Lower leg skin (tissue), 4 donors: ENCODE data around the gene MYO1H. TPM values are rescaled to one million over a fixed set of nuclear protein-coding genes. Genes with fewer than 3 reads are reported as not detected.

Experiments
- DNase-seq, 2 donors: peaks; one replicate each; pipeline ENCODE4 v3.0.0-alpha.2; 2019; ENCODE audit warnings: low spot score in 2 of 2
- H3K4me3 ChIP-seq: fragments of 200-600 bp; sonication (generic); 2 replicates; pipeline ENCODE4 v1.5.1; 2017; ENCODE audit warnings: mild to moderate bottlenecking, low read depth; ENCODE audit not compliant: poor library complexity, severe bottlenecking
- POLR2A ChIP-seq, 2 donors: fragments of 450-650 bp; IDR thresholded peaks; one replicate each; pipeline ENCODE4 v1.6.1; 2016 to 2017; ENCODE audit warnings: antibody characterized with exemption in 2 of 2, mild to moderate bottlenecking in 1 of 2, moderate library complexity in 1 of 2
- WGBS, 2 donors: methylation state at CpG; one replicate each; pipeline ENCODE4 v1.1.5; 2018; 5-methylcytosine and 5-hydroxymethylcytosine counted together
- intact Hi-C: fragments of 100-400 bp; cut with DNase I; formaldehyde crosslinking; loops from one replicate; pipeline ENCODE4 v1.15.0; 2023; ENCODE audit warnings: low total_unique reads
- total RNA-seq, 4 donors: library from RNA; depleted of rRNA; stranded (reverse); fragments of >200 nt; gene quantifications; one replicate each; pipeline ENCODE4 v1.1.0, GENCODE V29; 2016
- TF ChIP-seq, protein P1 (sequence below), 3 donors: fragments of 450-650 bp; IDR thresholded peaks; one replicate each; pipeline ENCODE4 v1.5.1; 2016; ENCODE audit warnings: antibody characterized with exemption in 3 of 3, mild to moderate bottlenecking in 3 of 3, moderate library complexity in 2 of 3

MYO1H gene
- total RNA-seq, 4 donors from 2014 or later, result 0.20 to 0.75 TPM; not detected in 2

GRCh38 chr12:109496306-109496705 is 148.6 kb downstream of the MYO1H start:
- intact Hi-C loops, result no loop called here
- TF ChIP-seq, protein P1, sequence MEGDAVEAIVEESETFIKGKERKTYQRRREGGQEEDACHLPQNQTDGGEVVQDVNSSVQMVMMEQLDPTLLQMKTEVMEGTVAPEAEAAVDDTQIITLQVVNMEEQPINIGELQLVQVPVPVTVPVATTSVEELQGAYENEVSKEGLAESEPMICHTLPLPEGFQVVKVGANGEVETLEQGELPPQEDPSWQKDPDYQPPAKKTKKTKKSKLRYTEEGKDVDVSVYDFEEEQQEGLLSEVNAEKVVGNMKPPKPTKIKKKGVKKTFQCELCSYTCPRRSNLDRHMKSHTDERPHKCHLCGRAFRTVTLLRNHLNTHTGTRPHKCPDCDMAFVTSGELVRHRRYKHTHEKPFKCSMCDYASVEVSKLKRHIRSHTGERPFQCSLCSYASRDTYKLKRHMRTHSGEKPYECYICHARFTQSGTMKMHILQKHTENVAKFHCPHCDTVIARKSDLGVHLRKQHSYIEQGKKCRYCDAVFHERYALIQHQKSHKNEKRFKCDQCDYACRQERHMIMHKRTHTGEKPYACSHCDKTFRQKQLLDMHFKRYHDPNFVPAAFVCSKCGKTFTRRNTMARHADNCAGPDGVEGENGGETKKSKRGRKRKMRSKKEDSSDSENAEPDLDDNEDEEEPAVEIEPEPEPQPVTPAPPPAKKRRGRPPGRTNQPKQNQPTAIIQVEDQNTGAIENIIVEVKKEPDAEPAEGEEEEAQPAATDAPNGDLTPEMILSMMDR (IDR thresholded peaks at IDR 0.05), result no peak
- TF ChIP-seq POLR2A (IDR thresholded peaks at IDR 0.05), result no peak
- DNase-seq, result no peak

GRCh38 chr12:109497675-109498074 is 150.0 kb downstream of the MYO1H start:
- intact Hi-C loops, result no loop called here
- 68 to 79% methylated on average over 7 of the region's 7 CpGs for WGBS, 2 donors
- no peak overlapping the region for H3K4me3 ChIP-seq
- no peak for TF ChIP-seq POLR2A (IDR thresholded peaks at IDR 0.05)
- TF ChIP-seq, protein P1 (IDR thresholded peaks at IDR 0.05), result no peak
- no peak for DNase-seq

More at GRCh38 chr12:109496306-109496705, 148.6 kb downstream of the MYO1H start:
- no peak overlapping the region for H3K4me3 ChIP-seq

Other genes with a start within 250 kb of the MYO1H start
- 10 to 100 TPM; 19.6 to 38.2 (median 25.8) TPM for gene ACACB, start 231.3 kb upstream of the MYO1H start, total RNA-seq
- gene FOXN4, start 38.6 kb upstream of the MYO1H start, total RNA-seq, result under 1 TPM in 2 of 4 donors, not detected in 2; 0.10 to 0.12 TPM
- 10 to 100 TPM; 22.3 to 60.1 (median 44.1) TPM for gene KCTD10, start 129.4 kb downstream of the MYO1H start, total RNA-seq
- 10 to 100 TPM; 42.7 to 49.9 (median 46.3) TPM for gene UBE3B, start 129.7 kb downstream of the MYO1H start, total RNA-seq
- gene MMAB, start 225.6 kb downstream of the MYO1H start, total RNA-seq, result 10 to 100 TPM; 15.1 to 31.0 (median 21.7) TPM
- 10 to 100 TPM; 50.1 to 71.9 (median 61.9) TPM for gene MVK, start 225.9 kb downstream of the MYO1H start, total RNA-seq